DND-41 (cell line): ENCODE results near the gene PDZD4.

Source experiments
- EZH2 ChIP-seq: IDR thresholded peaks from 3 replicates; pipeline ENCODE4 v1.6.1; 2012; ENCODE audit warnings: borderline replicate concordance, low read depth, mild to moderate bottlenecking, moderate library complexity, low read length, inconsistent platforms; ENCODE audit not compliant: severe bottlenecking
- TF ChIP-seq, protein P1 (sequence below): IDR thresholded peaks from 2 replicates; pipeline ENCODE4 v1.5.1; 2012; ENCODE audit warnings: borderline replicate concordance, low read length, moderate library complexity, mild to moderate bottlenecking; ENCODE audit not compliant: poor library complexity, severe bottlenecking; ENCODE audit errors: extremely low read depth

DNA sequence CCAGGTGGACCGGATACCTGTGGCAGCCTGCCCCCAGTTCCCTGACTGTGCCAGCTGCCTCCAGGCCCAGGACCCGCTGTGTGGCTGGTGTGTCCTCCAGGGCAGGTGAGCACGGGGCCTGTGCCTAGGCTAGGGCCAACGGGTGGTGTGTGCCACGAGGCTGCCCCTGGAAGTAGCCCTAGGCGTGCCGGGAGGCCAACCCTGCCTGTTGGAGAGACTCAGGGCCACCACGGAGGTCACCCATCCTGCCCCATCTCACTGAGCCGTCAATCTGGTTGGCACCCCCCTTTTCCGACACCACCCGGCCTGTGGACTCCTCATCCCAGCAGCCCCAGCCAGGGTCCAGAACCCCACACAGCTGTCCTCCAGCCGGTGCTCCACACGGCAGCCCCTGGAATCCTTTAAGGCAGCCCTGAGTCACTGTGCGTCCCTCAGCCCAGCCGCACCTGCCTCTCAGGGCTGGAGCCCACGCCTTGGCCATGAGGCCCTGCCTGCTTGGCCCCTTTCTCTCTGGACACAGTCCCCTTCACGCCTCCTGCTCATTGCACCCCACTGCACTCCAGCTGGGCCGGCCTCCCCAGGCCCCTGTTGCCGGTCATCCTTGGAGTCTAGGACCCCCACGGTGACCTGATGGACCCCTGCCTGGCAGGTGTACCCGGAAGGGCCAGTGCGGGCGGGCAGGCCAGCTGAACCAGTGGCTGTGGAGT is 61.0 kb downstream of the PDZD4 start:
- TF ChIP-seq, protein P1, sequence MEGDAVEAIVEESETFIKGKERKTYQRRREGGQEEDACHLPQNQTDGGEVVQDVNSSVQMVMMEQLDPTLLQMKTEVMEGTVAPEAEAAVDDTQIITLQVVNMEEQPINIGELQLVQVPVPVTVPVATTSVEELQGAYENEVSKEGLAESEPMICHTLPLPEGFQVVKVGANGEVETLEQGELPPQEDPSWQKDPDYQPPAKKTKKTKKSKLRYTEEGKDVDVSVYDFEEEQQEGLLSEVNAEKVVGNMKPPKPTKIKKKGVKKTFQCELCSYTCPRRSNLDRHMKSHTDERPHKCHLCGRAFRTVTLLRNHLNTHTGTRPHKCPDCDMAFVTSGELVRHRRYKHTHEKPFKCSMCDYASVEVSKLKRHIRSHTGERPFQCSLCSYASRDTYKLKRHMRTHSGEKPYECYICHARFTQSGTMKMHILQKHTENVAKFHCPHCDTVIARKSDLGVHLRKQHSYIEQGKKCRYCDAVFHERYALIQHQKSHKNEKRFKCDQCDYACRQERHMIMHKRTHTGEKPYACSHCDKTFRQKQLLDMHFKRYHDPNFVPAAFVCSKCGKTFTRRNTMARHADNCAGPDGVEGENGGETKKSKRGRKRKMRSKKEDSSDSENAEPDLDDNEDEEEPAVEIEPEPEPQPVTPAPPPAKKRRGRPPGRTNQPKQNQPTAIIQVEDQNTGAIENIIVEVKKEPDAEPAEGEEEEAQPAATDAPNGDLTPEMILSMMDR = no peak
- TF ChIP-seq EZH2 = no peak
